ENCODE measurements around the gene APOL3. TPM values are rescaled to one million over a fixed set of nuclear protein-coding genes. Genes with fewer than 3 reads are reported as not detected.
"Not testable (repeated sequence)": the region's sequence is repeated elsewhere in the genome, so short reads cannot be mapped to it uniquely, and the experiment has no call there.

The APOL3 gene
- total RNA-seq, 2 donors from 2014 or later = 32.2 to 33.3 TPM

GRCh38 chr22:36123673-36124630 lies 36.6 kb downstream of the APOL3 start:
- ATAC-seq (peak; percentile 98), DNase-seq (peak; percentile 97)
- intact Hi-C loops (cut with DNase I) = loop anchor here (2.0 to 10.0 kb wide), 5 partner anchors 57 to 689 kb away; no protein-coding TSS in a partner anchor

DNA sequence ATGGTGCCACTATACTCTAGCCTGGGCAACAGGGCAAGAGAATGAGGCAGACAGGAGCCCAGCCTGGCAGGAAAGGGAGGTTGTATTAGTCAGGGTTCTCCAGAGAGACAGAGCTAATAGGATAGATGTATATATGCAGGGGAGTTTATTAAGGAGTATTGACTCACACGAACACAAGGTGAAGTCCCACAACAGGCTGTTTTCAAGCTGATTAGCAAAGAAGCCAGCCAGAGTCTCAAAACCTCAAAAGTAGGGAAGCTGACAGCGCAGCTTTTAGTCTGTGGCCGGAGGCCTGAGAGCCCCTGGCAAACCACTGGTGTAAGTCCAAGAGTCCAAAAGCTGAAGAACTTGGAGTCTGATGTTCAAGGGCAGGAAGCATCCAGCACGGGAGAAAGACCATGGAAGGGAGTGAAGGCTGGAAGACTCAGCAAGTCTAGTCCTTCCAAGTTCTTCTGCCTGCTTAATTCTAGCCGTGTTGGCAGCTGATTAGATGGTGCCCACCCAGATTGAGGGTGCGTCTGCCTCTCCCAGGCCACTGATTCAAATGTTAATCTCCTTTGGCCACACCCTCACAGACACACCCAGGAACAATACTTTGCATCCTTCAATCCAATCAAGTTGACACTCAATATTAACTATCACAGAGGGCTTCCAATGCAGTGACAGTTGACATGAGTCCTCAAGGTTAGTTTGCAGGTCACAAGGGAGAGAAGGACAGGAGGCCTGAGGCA lies 39.8 kb downstream of the APOL3 start:
- not testable (repeated sequence) for DNase-seq, ATAC-seq
- intact Hi-C loops (cut with DNase I) = loop anchor here (2.0 to 10.0 kb wide), 5 partner anchors 53 to 686 kb away; no protein-coding TSS in a partner anchor

- DNase-seq = no peak
- intact Hi-C loops (cut with DNase I) = no loop called here
- no peak for ATAC-seq
Observed at GRCh38 chr22:36117053-36117554, 43.5 kb downstream of the APOL3 start.

DNA sequence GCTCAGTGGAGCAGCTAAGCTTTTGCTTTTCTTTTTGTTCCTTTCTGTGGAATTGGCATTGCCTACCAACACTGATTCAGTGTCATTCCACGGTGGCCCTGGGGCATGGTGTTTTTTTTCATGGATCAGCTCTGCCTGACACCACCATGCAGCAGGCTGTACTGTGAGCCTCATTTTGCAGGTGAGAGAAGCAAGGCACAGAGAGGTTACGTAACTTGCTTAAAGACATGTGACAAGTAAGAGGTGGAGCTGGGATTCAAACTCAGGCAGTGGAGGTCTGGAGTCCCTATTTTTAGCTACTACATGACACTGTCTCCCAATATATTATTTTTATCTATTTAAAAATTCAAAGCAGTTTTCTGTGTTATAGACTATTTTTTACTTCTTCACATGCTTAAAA lies 44.4 kb downstream of the APOL3 start:
- intact Hi-C loops (cut with DNase I) = no loop called here
- DNase-seq (no peak), ATAC-seq (no peak)

GRCh38 chr22:36113121-36113520 lies 47.4 kb downstream of the APOL3 start:
- intact Hi-C loops (cut with DNase I) = no loop called here
- no peak for ATAC-seq
- DNase-seq = no peak

DNA sequence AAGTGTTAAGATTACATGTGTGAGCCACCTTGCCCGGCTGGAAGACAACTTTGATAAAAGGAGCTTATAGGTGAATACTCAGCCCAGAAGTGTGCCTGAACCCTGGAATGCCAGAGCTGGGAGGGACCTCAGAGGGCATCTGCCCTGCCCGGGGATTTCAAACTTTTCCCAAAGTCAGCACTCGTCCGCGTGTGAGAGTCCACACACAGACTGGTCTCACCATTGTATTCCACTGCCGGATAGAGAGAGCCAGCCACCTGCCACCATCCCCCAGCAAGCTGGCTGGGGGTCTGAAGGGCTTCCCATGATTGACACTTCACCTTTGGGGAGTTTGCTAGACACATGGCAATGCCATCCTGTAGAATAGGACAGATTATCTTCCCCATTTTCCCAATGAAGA lies 49.2 kb downstream of the APOL3 start:
- DNase-seq = no peak
- intact Hi-C loops (cut with DNase I) = no loop called here
- no peak for ATAC-seq

- intact Hi-C loops (cut with DNase I) = no loop called here
- ATAC-seq = peak in 1 of 2 donors; percentile 44
- DNase-seq = no peak
Observed at GRCh38 chr22:36110306-36110881, 50.2 kb downstream of the APOL3 start.

DNA sequence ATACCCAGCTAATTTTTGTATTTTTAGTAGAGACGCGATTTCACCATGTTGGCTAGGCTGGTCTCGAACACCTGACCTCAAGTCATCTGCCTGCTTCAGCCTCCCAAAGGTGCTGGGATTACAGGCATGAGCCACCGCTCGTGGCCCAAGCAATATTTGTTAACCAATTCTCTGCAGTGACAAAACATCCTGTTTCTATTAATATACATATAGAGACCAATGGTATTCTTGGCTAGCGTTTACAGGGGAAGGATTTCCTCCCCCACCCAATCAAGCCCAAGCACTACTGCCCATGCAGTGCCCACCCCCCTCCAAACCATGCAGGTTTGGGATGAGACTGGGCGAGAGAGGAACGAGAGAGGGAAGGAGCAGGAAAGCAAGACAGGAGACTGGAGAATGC lies 53.1 kb downstream of the APOL3 start:
- ATAC-seq = no peak
- DNase-seq = no peak
- intact Hi-C loops (cut with DNase I) = no loop called here

GRCh38 chr22:36106910-36107309 lies 53.6 kb downstream of the APOL3 start:
- no peak for DNase-seq
- intact Hi-C loops (cut with DNase I) = no loop called here
- ATAC-seq = no peak

DNA sequence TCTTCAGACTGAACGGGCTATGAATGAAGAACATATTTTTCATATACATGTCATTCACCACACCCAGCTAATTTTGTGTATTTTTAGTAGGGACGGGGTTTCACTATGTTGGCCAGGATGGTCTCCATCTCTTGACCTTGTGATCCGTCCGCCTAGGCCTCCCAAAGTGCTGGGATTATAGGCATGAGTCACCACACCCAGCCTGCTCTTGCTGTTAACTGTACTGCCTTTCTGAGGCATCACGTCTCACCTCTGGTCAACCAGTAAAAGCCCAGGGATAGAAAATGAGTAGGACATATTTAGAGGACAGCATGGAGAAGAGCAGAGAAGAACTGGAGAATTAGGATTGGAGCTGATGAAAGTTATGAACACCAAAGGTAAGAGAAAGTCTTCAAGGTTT lies 55.6 kb downstream of the APOL3 start:
- intact Hi-C loops (cut with DNase I) = no loop called here
- DNase-seq (no peak), ATAC-seq (peak in 1 of 2 donors; percentile 58)

GRCh38 chr22:36104435-36104834 lies 56.1 kb downstream of the APOL3 start:
- no peak for DNase-seq
- ATAC-seq = no peak

GRCh38 chr22:36103891-36104290 lies 56.7 kb downstream of the APOL3 start:
- intact Hi-C loops (cut with DNase I) = no loop called here
- ATAC-seq (no peak), DNase-seq (no peak)

More at GRCh38 chr22:36104435-36104834, 56.1 kb downstream of the APOL3 start:
- intact Hi-C loops (cut with DNase I) = no loop called here

DNA sequence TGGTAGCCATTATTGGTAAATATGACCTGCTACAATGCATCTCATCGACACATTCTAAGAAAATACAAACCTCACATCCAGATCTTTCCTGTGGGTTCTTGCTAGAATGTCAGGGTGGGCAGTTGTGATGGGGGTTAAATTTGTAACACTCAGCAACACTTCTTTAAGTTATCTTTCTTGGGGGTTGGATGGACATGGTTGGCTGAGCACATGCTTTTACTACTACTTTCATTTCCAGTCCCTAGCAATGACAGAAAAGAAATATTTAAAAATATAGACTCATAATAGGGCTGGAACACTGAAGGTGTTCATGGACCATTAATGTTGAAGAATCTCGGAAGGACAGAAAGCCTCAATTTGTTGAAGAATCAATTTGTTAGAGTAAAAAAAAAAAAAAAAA lies 57.6 kb downstream of the APOL3 start:
- DNase-seq (no peak), ATAC-seq (no peak)
- intact Hi-C loops (cut with DNase I) = no loop called here

GRCh38 chr22:36101756-36102155 lies 58.8 kb downstream of the APOL3 start:
- no peak for DNase-seq
- ATAC-seq = no peak
- intact Hi-C loops (cut with DNase I) = no loop called here

DNA sequence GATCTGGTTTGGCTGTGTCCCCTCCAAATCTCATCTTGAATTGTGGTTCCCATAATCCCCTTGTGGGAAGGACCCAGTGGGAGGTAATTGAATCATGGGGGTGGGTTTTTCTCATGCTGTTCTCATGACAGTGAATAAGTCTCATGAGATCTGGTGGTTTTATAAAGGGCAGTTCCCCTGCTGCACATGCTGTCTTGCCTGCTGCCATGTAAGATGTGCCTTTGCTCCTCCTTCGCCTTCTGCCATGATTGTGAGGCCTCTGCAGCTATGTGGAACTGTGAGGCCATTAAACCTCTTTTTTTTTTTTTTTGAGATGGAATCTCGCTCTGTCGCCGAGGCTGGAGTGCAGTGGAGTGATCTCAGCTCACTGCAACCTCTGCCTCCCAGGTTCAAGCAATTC lies 59.6 kb downstream of the APOL3 start:
- ATAC-seq; intact Hi-C loops (cut with DNase I); DNase-seq: not testable (repeated sequence)

DNA sequence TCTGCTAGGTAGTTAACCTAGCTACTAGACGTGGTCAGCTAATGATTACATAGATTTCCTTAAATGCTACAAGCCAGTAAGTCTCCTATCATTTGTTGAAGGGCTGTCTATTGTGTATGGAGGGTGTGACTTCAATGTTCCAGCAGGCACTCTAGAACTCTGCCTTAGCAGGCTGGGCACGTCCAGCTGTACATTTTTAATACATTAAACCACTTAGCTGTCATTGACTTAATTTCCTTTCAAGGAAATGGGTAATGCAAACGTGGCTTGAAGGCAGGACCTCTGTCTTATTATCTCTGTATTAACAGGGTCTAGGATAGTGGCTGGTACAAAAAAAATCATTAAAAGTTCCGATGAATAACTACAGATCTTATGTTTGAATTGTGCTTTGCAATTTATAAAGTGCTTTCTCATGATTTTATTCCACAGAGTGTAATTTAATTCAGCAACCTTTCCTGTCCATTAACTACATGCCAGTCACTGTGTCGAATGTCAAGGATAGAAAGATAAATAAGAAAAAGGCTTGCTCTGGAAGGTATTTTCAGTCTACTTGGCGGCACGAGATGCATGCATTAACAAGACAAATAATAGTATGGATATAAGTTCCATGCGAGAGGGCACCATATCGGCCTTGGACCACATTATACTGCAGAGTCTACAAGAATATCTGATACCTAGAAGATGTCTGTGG lies 60.3 kb downstream of the APOL3 start:
- DNase-seq (no peak), ATAC-seq (no peak)
- intact Hi-C loops (cut with DNase I) = no loop called here

DNA sequence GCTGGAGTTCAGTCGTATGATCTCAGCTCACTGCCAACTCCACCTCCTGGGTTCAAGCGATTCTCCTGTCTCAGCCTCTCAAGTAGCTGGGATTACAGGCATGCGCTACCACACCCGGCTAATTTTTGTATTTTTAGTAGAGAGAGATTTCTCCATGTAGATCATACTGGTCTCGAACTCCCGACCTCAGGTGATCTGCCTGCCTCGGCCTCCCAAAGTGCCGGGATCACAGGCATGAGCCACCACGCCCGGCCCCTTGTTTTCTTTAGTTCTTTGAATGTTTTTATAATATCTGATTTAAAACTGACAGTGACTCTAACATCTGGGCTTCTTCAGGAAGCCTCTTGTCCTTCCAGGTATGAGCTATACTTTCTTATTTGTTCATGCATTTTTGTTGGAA lies 61.0 kb downstream of the APOL3 start:
- intact Hi-C loops (cut with DNase I); DNase-seq; ATAC-seq: not testable (repeated sequence)

- no peak for DNase-seq
- intact Hi-C loops (cut with DNase I) = no loop called here
- no peak for ATAC-seq
Observed at GRCh38 chr22:36097880-36098279, 62.7 kb downstream of the APOL3 start.

- ATAC-seq; DNase-seq; intact Hi-C loops (cut with DNase I): not testable (repeated sequence)
Observed at GRCh38 chr22:36090772-36091171, 69.8 kb downstream of the APOL3 start.

Measured in left cardiac atrium (tissue), 4 donors.